Thymus (tissue), 11 donors: ENCODE data around the gene FOSB. TPM values are rescaled to one million over a fixed set of nuclear protein-coding genes. Genes with fewer than 3 reads are reported as not detected.

ENCODE experiments used
- DNase-seq, 9 donors: peaks; one replicate each; pipeline ENCODE4 v3.0.0-alpha.2; 2013; ENCODE audit warnings: low spot score in 9 of 9, low read depth in 6 of 9, missing footprints in 1 of 9
- H3K27ac ChIP-seq, 2 donors: one replicate each; pipeline ENCODE4 v1.5.1; 2013; ENCODE audit warnings: control low read depth in 1 of 2, low read depth in 1 of 2, low read length in 1 of 2, mild to moderate bottlenecking in 1 of 2, moderate library complexity in 1 of 2
- H3K27me3 ChIP-seq, 2 donors: one replicate each; pipeline ENCODE4 v1.5.1; 2013; ENCODE audit warnings: low read length in 1 of 2; ENCODE audit not compliant: control insufficient read depth in 2 of 2, insufficient read depth in 1 of 2
- H3K36me3 ChIP-seq, 2 donors: one replicate each; pipeline ENCODE4 v1.5.1; 2013; ENCODE audit warnings: low read length in 1 of 2, mild to moderate bottlenecking in 1 of 2, moderate library complexity in 1 of 2; ENCODE audit not compliant: control insufficient read depth in 2 of 2, insufficient read depth in 2 of 2
- H3K4me1 ChIP-seq, 2 donors: one replicate each; pipeline ENCODE4 v1.5.1; 2013; ENCODE audit warnings: low read length in 2 of 2; ENCODE audit not compliant: control insufficient read depth in 2 of 2, insufficient read depth in 2 of 2
- H3K4me3 ChIP-seq, 2 donors: one replicate each; pipeline ENCODE4 v1.5.1; 2013; ENCODE audit warnings: low read length in 2 of 2, control low read depth in 1 of 2, mild to moderate bottlenecking in 1 of 2
- H3K9me3 ChIP-seq, 2 donors: one replicate each; pipeline ENCODE4 v1.5.1; 2013; ENCODE audit warnings: low read length in 1 of 2, mild to moderate bottlenecking in 1 of 2; ENCODE audit not compliant: control insufficient read depth in 2 of 2, insufficient read depth in 1 of 2
- WGBS: extraction: QIAGEN DNeasy Blood & Tissue Kit; methylation state at CpG from one replicate; pipeline ENCODE4 v1.1.7; 2013; 5-methylcytosine and 5-hydroxymethylcytosine counted together
- polyA plus RNA-seq: library from polyadenylated mRNA; stranded (reverse); fragments of 200-250 nt; gene quantifications from one replicate; pipeline ENCODE4 v1.2.3, GENCODE V29; 2013
- total RNA-seq: library from RNA; stranded (reverse); fragments of 120-200 nt; gene quantifications from one replicate; pipeline ENCODE4 v1.2.4, GENCODE V29; 2013
- donor health status: healthy.

FOSB gene
- total and polyA plus RNA-seq, 2 donors = 6.1 to 7.1 TPM

DNA sequence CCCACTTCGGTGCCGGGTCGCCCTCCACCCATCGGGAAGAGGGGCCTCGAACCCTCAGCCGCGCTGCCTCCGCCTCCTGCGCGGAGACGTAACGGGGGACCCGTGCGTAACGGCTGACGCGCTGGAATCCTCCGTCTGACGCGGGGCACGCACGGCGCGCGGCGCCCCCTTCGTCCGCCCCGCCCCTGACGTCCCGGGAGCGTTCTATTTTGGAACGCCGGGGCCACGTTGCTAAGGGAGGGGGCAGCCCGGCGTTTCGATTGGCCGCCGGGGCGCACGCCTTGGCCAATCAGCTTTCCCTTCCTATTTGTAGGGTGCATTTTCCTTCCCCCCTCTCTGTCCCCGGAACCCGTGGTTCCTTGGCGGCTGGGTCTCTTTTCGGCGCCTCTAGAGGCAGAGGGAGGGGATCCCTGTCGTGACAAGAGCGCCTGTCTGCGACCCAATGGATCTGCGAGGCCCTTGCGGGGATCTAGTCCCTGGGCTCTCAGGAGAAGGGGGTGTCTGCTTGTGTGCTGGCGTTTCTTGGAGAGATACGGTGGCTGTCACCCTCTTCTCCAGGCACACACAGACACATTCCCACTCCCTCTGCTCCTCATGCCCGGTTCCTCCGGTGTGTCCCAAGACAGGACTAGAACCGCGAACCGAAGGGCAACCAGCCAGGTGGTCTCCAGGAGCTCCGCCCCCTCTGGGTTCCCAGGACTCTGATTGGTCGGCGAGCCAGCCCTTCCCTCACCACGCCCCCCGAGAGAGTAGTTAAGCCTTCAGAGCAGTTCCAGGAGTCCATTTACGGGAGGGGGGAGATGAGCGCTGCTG lies 1.5 kb downstream of the FOSB start:
- Histone ChIP-seq H3K36me3 (no peaks in the 10 kb centered on the region), H3K9me3 (peaks cover 0 to 24% of the 10 kb centered on the region in 2 donors), H3K4me3 (peak overlapping the region; percentile 65), H3K4me1 (peaks cover 21 to 42% of the 10 kb centered on the region in 2 donors), H3K27me3 (peaks cover 44 to 90% of the 10 kb centered on the region in 2 donors), H3K27ac (peak overlapping the region; percentile 90 to 93)
- under 1% methylated on average over 66 of the region's 66 CpGs for WGBS
- peak; percentile 82 to 97 (median 90) for DNase-seq

DNA sequence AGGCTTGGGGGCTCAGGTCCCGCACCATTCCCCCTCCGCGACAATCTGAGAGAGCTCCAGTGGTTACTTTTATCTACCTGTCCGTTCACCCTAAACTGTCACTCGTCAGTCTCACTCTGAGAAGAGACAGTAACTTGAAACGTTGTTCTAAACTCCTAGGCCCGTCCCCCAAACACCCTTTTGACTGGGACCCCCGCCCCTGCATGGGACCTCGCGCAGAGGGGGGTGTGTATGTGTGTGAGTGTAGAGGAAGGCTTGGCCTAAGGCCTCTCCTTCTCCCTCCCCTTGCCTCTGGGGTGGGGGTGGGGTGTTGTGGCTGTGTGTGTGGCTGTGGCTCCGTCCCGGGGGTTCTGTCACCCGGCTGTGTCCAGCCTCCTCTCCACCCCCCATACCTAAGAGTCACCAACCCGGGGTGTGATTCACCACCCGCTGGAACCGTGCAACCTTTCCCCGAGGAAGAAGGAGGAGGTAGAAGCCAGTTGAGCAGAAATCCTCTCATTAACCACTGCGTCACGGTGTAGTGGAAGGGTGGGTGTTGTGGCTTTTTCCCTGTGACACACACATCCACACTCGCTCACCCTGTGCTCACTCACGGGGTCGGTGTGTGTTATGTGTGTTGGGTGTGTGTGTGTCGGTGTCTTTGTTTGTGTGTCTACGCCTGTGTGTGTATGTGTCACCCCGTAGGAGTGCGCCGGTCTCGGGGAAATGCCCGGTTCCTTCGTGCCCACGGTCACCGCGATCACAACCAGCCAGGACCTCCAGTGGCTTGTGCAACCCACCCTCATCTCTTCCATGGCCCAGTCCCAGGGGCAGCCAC lies 2.4 kb downstream of the FOSB start:
- peaks cover 0 to 24% of the 10 kb centered on the region in 2 donors for H3K9me3 ChIP-seq
- WGBS = 51% methylated on average over 33 of the region's 33 CpGs

DNA sequence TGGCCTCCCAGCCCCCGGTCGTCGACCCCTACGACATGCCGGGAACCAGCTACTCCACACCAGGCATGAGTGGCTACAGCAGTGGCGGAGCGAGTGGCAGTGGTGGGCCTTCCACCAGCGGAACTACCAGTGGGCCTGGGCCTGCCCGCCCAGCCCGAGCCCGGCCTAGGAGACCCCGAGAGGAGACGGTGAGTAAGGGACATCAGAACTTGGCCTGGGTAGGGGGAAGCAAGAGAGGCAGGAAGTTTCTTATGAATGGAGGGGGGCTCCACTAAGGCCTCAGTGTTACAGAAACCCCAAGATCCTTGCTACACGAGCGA lies 2.9 kb downstream of the FOSB start:
- Histone ChIP-seq H3K9me3 (peaks cover 0 to 24% of the 10 kb centered on the region in 2 donors), H3K36me3 (no peaks in the 10 kb centered on the region), H3K4me3 (no peak overlapping the region), H3K27me3 (peaks cover 51 to 94% of the 10 kb centered on the region in 2 donors), H3K4me1 (peaks cover 21 to 42% of the 10 kb centered on the region in 2 donors), H3K27ac (no peak overlapping the region)
- 97% methylated on average over 15 of the region's 15 CpGs for WGBS
- DNase-seq = no peak

More for the DNA sequence above, 2.4 kb downstream of the FOSB start:
- Histone ChIP-seq H3K4me1 (peaks cover 21 to 42% of the 10 kb centered on the region in 2 donors), H3K27me3 (peaks cover 47 to 93% of the 10 kb centered on the region in 2 donors), H3K36me3 (no peaks in the 10 kb centered on the region), H3K27ac (peak overlapping the region; percentile 90 to 93), H3K4me3 (peak overlapping the region; percentile 65)
- DNase-seq = no peak

- 91% methylated on average over 16 of the region's 16 CpGs for WGBS
These were observed 3.5 kb downstream of the FOSB start for GRCh38 chr19:45471111-45471930.

GRCh38 chr19:45471931-45472562 lies 4.3 kb downstream of the FOSB start:
- no peak overlapping the region for H3K4me3 ChIP-seq
- no peak for DNase-seq
- peaks cover 0 to 24% of the 10 kb centered on the region in 2 donors for H3K9me3 ChIP-seq
- no peaks in the 10 kb centered on the region for H3K36me3 ChIP-seq
- WGBS = 61% methylated on average over 7 of the region's 7 CpGs
- peaks cover 20 to 40% of the 10 kb centered on the region in 2 donors for H3K4me1 ChIP-seq
- no peak overlapping the region for H3K27ac ChIP-seq
- H3K27me3 ChIP-seq = peaks cover 52 to 96% of the 10 kb centered on the region in 2 donors

More at GRCh38 chr19:45471111-45471930, 3.5 kb downstream of the FOSB start:
- Histone ChIP-seq H3K4me1 (peaks cover 21 to 42% of the 10 kb centered on the region in 2 donors), H3K27ac (no peak overlapping the region), H3K27me3 (peaks cover 51 to 96% of the 10 kb centered on the region in 2 donors), H3K9me3 (peaks cover 0 to 24% of the 10 kb centered on the region in 2 donors), H3K36me3 (no peaks in the 10 kb centered on the region), H3K4me3 (no peak overlapping the region)
- no peak for DNase-seq

- H3K36me3 ChIP-seq = no peaks in the 10 kb centered on the region
- H3K9me3 ChIP-seq = peaks cover 0 to 24% of the 10 kb centered on the region in 2 donors
- no peak overlapping the region for H3K27ac ChIP-seq
- 24% methylated on average over 44 of the region's 44 CpGs for WGBS
- no peak for DNase-seq
- peaks cover 18 to 40% of the 10 kb centered on the region in 2 donors for H3K4me1 ChIP-seq
- no peak overlapping the region for H3K4me3 ChIP-seq
- peaks cover 52 to 97% of the 10 kb centered on the region in 2 donors for H3K27me3 ChIP-seq
These were observed 5.0 kb downstream of the FOSB start for GRCh38 chr19:45472563-45473366.

GRCh38 chr19:45473367-45473681 lies 5.5 kb downstream of the FOSB start:
- peaks cover 48 to 96% of the 10 kb centered on the region in 2 donors for H3K27me3 ChIP-seq
- no peak for DNase-seq
- H3K36me3 ChIP-seq = no peaks in the 10 kb centered on the region
- 37% methylated on average over 5 of the region's 5 CpGs for WGBS
- peaks cover 0 to 24% of the 10 kb centered on the region in 2 donors for H3K9me3 ChIP-seq
- peaks cover 13 to 39% of the 10 kb centered on the region in 2 donors for H3K4me1 ChIP-seq
- no peak overlapping the region for H3K27ac ChIP-seq
- H3K4me3 ChIP-seq = no peak overlapping the region
